Astrocyte of the cerebellum (primary cell): ENCODE data around the gene EML1.

ENCODE experiments used
- DNase-seq: peaks from one replicate; pipeline ENCODE4 v3.0.0-alpha.2; 2011; ENCODE audit warnings: low read depth
- H3K4me3 ChIP-seq: 2 replicates; pipeline ENCODE4 v1.5.1; 2011; ENCODE audit warnings: mild to moderate bottlenecking, low read depth, low read length, moderate library complexity
- in situ Hi-C: cut with HindIII; loops from 2 replicates; pipeline ENCODE4 v1.10.0; 2017; ENCODE audit warnings: low sequenced_read_pairs
- TF ChIP-seq, protein P1 (sequence below): IDR thresholded peaks from 2 replicates; pipeline ENCODE4 v1.5.1; 2012; ENCODE audit warnings: low read length, low read depth, moderate library complexity, mild to moderate bottlenecking; ENCODE audit errors: missing control alignments

EML1 gene

GRCh38 chr14:99855271-99855670 is 62.1 kb downstream of the EML1 start:
- TF ChIP-seq, protein P1, sequence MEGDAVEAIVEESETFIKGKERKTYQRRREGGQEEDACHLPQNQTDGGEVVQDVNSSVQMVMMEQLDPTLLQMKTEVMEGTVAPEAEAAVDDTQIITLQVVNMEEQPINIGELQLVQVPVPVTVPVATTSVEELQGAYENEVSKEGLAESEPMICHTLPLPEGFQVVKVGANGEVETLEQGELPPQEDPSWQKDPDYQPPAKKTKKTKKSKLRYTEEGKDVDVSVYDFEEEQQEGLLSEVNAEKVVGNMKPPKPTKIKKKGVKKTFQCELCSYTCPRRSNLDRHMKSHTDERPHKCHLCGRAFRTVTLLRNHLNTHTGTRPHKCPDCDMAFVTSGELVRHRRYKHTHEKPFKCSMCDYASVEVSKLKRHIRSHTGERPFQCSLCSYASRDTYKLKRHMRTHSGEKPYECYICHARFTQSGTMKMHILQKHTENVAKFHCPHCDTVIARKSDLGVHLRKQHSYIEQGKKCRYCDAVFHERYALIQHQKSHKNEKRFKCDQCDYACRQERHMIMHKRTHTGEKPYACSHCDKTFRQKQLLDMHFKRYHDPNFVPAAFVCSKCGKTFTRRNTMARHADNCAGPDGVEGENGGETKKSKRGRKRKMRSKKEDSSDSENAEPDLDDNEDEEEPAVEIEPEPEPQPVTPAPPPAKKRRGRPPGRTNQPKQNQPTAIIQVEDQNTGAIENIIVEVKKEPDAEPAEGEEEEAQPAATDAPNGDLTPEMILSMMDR, result no peak
- in situ Hi-C loops, result no loop called here
- no peak for DNase-seq
- H3K4me3 ChIP-seq, result no peak overlapping the region

GRCh38 chr14:99857551-99857950 is 64.3 kb downstream of the EML1 start:
- DNase-seq, result no peak
- TF ChIP-seq, protein P1, result no peak

DNA sequence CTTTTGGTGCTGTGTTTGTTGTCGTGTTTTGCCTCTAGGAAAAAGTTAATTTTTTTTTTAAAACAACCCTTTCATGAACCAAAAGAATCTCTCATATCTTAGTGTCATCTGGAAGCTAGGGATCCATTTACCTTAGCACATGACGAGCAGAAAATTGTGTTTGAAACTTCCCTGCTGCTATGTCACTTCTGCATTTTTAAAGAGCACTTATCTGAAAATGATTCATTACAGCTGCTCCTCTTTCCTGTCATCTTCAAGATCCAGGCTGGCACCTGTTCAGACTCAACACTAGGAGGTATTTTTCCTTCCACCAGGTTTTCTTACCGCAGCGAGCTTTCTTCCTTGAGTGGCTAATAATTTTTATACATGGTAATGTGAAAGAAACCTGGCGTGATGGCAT is 67.0 kb downstream of the EML1 start:
- H3K4me3 ChIP-seq, result no peak overlapping the region
- TF ChIP-seq, protein P1, result no peak
- in situ Hi-C loops, result no loop called here
- no peak for DNase-seq

More at GRCh38 chr14:99857551-99857950, 64.3 kb downstream of the EML1 start:
- in situ Hi-C loops, result no loop called here
- H3K4me3 ChIP-seq, result no peak overlapping the region

- TF ChIP-seq, protein P1, result no peak
- no peak for DNase-seq
- H3K4me3 ChIP-seq, result no peak overlapping the region
- in situ Hi-C loops, result no loop called here
Observed at GRCh38 chr14:99862136-99862535, 68.9 kb downstream of the EML1 start.

GRCh38 chr14:99863059-99863458 is 69.8 kb downstream of the EML1 start:
- no peak overlapping the region for H3K4me3 ChIP-seq
- DNase-seq, result no peak
- in situ Hi-C loops, result no loop called here
- TF ChIP-seq, protein P1, result no peak

GRCh38 chr14:99865408-99865807 is 72.2 kb downstream of the EML1 start:
- TF ChIP-seq, protein P1, result no peak
- in situ Hi-C loops, result no loop called here
- no peak overlapping the region for H3K4me3 ChIP-seq
- no peak for DNase-seq

DNA sequence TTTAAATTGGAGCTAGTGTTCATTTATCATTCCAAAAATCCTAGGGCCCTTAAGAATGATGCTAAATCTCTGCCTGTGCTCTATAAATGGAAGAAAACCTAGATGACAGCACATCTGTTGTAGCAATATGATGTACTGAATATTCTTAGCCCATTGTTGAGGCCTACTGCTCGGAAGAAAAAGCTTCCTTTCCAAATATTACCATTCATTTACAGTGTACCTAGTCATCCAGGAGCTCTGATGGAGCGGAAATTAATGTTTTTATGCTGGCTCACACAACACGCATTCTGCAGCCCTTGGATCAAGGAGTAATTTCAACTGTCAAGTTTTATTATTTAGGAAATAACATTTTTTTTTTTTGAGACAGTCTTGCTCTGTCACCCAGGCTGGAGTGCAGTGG is 77.4 kb downstream of the EML1 start:
- no peak overlapping the region for H3K4me3 ChIP-seq
- no peak for DNase-seq
- in situ Hi-C loops, result loop anchor here (10.0 kb wide), 1 partner anchor 116 kb away; no protein-coding TSS in a partner anchor
- TF ChIP-seq, protein P1, result no peak
